Measurements from ENCODE around the gene BCO1.

DNA sequence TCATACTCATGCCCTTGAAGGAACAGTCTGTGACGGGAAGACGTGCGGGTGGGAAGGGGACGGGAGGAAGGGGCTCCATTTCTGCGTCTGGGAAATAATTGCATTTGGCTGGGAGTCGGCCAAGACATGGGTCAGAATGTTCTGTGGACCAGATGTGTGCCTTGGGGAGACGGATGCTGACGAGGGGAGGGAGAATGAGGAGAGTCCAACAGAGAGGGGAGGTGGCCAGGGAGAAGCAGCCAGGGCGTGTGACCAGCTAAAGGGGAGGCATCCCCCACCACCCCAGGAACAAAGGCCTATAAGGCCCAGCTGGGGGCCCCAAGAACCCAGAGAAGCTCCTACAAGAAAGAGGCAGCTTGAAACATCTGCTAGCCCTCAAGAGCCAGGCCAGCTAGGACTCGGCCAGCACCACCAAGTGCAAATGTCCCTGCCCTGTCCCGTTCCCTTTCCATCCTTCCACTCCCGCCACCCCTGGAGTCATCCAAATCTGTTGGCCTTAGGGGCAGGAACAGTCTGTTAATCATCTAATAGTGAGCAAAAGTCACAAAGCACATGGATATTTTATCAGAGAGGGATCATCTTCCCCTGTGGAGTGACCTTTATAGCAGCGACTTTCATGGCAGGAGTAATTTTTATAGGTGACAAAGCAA is 42.5 kb upstream of the BCO1 start:
- TF ChIP-seq, protein P1, sequence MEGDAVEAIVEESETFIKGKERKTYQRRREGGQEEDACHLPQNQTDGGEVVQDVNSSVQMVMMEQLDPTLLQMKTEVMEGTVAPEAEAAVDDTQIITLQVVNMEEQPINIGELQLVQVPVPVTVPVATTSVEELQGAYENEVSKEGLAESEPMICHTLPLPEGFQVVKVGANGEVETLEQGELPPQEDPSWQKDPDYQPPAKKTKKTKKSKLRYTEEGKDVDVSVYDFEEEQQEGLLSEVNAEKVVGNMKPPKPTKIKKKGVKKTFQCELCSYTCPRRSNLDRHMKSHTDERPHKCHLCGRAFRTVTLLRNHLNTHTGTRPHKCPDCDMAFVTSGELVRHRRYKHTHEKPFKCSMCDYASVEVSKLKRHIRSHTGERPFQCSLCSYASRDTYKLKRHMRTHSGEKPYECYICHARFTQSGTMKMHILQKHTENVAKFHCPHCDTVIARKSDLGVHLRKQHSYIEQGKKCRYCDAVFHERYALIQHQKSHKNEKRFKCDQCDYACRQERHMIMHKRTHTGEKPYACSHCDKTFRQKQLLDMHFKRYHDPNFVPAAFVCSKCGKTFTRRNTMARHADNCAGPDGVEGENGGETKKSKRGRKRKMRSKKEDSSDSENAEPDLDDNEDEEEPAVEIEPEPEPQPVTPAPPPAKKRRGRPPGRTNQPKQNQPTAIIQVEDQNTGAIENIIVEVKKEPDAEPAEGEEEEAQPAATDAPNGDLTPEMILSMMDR (IDR thresholded peaks at IDR 0.05; ENCODE audit: low read depth, low read length, missing input control), result no peak
- TF ChIP-seq JUND (IDR thresholded peaks at IDR 0.05), result no peak
- TF ChIP-seq, protein P2, sequence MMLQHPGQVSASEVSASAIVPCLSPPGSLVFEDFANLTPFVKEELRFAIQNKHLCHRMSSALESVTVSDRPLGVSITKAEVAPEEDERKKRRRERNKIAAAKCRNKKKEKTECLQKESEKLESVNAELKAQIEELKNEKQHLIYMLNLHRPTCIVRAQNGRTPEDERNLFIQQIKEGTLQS (IDR thresholded peaks at IDR 0.05), result no peak
- TF ChIP-seq RAD21 (IDR thresholded peaks at IDR 0.05), result no peak
- TF ChIP-seq YY1 (IDR thresholded peaks at IDR 0.05), result no peak

Measured in liver (tissue), 3 donors.